Measurements from ENCODE around the gene CDK5RAP1. TPM values are rescaled to one million over a fixed set of nuclear protein-coding genes. Genes with fewer than 3 reads are reported as not detected.

The CDK5RAP1 gene
- total and polyA plus RNA-seq, 11 donors: 17.6 to 34.9 (median 21.2) TPM

DNA sequence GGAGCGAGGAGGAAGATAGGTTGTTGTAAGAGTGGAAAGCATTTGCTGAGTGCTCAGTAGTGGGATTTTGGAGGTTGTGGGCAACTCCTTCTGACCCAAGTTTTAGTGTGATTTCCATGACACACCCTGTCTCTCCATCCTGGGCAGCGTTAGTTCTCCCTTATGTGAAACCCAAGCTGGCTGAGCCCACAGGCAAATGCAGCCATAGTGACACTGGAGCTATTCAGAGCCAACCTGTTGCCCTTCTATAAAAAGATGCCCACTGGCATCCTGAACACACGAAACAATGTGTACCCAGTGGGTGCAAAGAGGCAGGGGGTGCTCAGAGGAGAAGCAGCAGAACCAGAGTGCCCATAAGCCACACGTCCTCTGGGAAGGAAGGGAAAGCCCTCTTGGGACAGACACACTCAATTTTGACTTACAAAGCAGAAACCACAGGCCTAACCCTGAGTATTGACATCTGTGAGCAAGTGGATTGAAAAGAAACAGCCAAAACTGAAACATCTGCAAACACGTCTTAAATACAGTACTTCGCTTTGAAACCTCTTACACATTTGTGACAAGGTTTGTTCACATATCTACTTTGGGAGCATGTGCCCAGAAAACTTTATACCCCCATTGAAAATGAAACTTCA, 63.7 kb downstream of the CDK5RAP1 start:
- intact Hi-C loops (cut with DNase I): no loop called here
- Histone ChIP-seq H3K9me3 (no peaks in the 10 kb centered on the region), H3K36me3 (no peaks in the 10 kb centered on the region), H3K4me3 (no peak overlapping the region), H3K4me1 (no peaks in the 10 kb centered on the region), H3K27ac (no peak overlapping the region), H3K27me3 (peaks cover 0 to 9% (median 0%) of the 10 kb centered on the region in 9 donors)
- whole genome bisulfite sequencing, 4 donors: 71 to 77% (median 72%) methylated on average over 6 of the region's 6 CpGs
- TF ChIP-seq, protein P1, sequence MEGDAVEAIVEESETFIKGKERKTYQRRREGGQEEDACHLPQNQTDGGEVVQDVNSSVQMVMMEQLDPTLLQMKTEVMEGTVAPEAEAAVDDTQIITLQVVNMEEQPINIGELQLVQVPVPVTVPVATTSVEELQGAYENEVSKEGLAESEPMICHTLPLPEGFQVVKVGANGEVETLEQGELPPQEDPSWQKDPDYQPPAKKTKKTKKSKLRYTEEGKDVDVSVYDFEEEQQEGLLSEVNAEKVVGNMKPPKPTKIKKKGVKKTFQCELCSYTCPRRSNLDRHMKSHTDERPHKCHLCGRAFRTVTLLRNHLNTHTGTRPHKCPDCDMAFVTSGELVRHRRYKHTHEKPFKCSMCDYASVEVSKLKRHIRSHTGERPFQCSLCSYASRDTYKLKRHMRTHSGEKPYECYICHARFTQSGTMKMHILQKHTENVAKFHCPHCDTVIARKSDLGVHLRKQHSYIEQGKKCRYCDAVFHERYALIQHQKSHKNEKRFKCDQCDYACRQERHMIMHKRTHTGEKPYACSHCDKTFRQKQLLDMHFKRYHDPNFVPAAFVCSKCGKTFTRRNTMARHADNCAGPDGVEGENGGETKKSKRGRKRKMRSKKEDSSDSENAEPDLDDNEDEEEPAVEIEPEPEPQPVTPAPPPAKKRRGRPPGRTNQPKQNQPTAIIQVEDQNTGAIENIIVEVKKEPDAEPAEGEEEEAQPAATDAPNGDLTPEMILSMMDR (IDR thresholded peaks at IDR 0.05): no peak
- TF ChIP-seq POLR2A (IDR thresholded peaks at IDR 0.05): no peak
- DNase-seq: no peak
- no peak for ATAC-seq

DNA sequence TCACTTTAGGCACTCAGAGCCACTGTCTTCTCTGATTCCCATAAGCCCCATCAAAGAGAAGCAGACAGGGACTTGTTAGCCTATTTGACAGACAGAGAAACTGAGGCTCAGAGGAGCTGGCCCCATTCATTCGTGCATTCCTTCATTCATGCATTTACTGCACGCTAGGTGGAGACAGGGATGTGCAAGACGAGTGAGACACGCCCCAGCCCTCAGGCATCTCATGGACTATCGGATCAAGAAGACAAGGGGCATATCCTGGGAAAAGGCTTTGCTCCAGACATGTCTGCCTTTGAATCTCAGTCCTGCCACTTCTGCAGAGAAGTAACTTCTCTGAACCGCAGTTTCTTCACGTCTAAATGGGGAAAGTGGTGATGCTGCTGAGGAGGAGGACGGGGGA, 64.2 kb downstream of the CDK5RAP1 start:
- Histone ChIP-seq H3K36me3 (no peaks in the 10 kb centered on the region), H3K27ac (no peak overlapping the region), H3K4me1 (no peaks in the 10 kb centered on the region), H3K4me3 (no peak overlapping the region), H3K9me3 (no peaks in the 10 kb centered on the region), H3K27me3 (peaks cover 0 to 9% (median 0%) of the 10 kb centered on the region in 9 donors)
- no peak for ATAC-seq
- 68 to 75% (median 72%) methylated on average over 8 of the region's 8 CpGs for WGBS, 4 donors
- no peak for DNase-seq
- intact Hi-C loops (cut with DNase I): no loop called here
- TF ChIP-seq, protein P1 (IDR thresholded peaks at IDR 0.05): no peak
- no peak for TF ChIP-seq POLR2A (IDR thresholded peaks at IDR 0.05)

DNA sequence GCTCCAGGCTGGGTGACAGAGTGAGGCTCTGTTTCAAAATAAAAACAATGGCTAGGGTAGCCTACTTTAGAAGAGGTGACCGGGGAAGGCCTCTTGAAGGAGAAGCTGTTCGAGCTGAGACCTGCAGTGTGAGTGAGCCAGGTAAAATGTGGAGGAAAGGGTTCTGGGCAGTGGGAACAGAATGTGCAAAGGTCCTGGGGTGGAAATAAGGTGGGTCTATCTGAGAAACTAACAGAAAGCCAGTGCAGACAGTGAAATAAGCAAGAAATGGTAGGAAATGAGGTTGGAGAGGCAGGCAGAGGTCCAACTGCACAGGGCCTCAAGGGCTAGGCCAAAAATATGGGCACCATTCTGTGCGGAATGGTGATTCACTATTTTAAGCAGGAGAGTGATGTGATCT, 64.9 kb downstream of the CDK5RAP1 start:
- Histone ChIP-seq H3K4me3 (no peak overlapping the region), H3K27me3 (peaks cover 0 to 9% (median 0%) of the 10 kb centered on the region in 9 donors), H3K36me3 (no peaks in the 10 kb centered on the region), H3K4me1 (no peaks in the 10 kb centered on the region), H3K9me3 (no peaks in the 10 kb centered on the region), H3K27ac (no peak overlapping the region)
- ATAC-seq (no peak), DNase-seq (no peak)
- TF ChIP-seq POLR2A (IDR thresholded peaks at IDR 0.05): no peak
- TF ChIP-seq, protein P1 (IDR thresholded peaks at IDR 0.05): no peak
- intact Hi-C loops (cut with DNase I): no loop called here
- 83 to 90% (median 89%) methylated on average over 3 of the region's 3 CpGs for WGBS, 4 donors

DNA sequence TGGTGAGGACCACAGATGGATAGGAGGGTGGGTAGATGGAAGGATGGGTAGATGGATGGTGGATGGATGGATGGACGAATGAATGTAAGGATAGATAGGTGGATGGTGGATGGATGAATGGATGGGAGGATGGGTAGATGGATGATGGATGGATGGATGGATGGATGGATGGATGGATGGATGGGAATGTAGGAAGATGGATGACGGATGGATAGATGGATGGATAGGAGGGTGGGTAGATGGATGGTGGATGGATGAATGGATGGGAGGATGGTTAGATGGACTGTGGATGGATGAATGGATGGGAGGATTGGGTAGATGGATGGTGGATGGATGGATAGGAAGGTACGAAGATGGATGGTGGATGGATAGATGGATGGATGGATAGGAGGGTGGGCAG, 67.2 kb downstream of the CDK5RAP1 start:
- WGBS, 4 donors: 76 to 90% (median 83%) methylated on average over 3 of the region's 3 CpGs
- intact Hi-C loops (cut with DNase I): no loop called here

More for the DNA sequence above, 67.2 kb downstream of the CDK5RAP1 start:
- no peak for DNase-seq
- no peak for TF ChIP-seq POLR2A (IDR thresholded peaks at IDR 0.05)
- TF ChIP-seq, protein P1 (IDR thresholded peaks at IDR 0.05): no peak
- Histone ChIP-seq H3K4me3 (no peak overlapping the region), H3K27me3 (peaks cover 0 to 16% (median 0%) of the 10 kb centered on the region in 9 donors), H3K36me3 (no peaks in the 10 kb centered on the region), H3K9me3 (no peaks in the 10 kb centered on the region), H3K27ac (no peak overlapping the region), H3K4me1 (no peaks in the 10 kb centered on the region)
- no peak for ATAC-seq

Measured in heart left ventricle (tissue), 16 donors.